ENCODE results near the gene IL17A.

The IL17A gene

DNA sequence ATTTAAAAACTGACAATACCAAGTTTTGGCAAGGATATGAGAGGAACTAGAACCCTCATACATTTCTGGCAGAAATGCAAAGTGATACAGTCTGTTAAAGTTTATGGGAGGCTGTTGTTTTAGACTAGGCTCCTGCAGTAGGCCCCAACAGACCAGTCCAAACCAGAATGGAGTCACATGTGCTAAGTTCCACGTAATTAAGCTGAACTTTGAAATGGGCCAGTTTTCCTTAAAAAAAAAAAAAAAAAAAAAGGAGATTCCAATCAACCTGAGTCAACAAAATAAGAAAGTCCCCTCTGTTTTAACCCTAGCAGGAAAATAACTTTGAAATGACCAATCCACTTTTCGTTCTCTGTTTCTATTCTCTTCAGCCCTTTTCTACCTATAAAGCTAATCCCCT is 31.6 kb downstream of the IL17A start:
- no peak for DNase-seq

DNA sequence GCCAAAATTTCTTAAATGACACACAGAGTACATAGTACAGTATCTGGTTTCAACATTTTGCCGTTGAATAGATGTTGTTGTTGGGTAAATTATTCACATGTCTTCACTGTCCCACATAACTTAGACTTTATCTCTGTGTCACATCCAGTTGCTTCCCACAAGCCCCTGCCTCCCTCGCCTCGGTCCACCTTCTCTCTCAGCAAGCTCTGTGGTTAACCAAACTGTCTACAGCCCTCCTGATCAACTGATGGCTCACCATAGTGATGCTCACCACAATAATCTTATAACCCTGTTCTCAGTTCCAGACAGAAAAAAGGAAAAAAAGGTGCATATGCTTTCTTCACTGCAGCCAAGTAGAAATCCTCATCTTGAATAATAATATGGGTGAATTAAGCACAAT is 35.1 kb downstream of the IL17A start:
- peak; percentile 12 for DNase-seq

GRCh38 chr6:52227495-52227894 is 41.3 kb downstream of the IL17A start:
- DNase-seq: peak; percentile 5

DNA sequence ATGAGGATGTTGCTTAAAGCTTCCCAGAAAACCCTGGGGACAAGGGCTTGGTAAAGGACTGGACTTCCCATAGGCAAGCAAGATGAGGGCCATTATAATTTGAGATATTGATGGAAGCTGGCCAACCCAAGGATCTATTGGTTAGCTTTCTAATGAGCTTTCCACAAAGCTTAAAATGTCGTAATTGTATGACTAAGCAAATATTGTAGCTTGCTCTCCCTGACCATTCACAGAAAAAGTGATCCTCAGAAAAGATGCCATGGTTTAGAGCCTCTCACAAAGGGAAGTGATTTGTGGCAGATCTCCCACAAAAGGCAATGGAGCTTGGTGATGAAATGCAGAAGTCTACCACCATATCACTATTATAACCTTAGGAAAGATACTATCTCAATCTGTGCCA is 44.5 kb downstream of the IL17A start:
- DNase-seq: no peak

GRCh38 chr6:52231406-52232127 is 45.4 kb downstream of the IL17A start:
- no peak for DNase-seq

DNA sequence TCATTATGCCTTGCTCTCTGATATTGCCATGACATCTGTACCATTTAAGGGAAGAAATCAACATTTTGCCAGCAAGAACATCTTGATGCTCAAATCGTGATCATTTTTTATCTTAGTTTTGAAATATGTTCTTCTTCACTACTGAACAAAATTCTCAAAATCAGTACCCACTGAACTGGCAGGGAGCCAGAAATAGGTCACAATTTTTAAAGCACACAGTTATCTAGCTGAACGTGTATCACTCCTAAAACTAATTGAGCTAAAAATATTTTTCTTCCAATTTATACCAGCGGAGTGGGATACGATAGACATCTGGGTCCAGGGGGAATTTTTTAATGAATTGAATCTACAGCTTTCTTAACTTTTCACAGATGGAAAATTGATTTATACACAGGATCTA is 46.8 kb downstream of the IL17A start:
- DNase-seq: no peak

GRCh38 chr6:52233975-52234823 is 48.0 kb downstream of the IL17A start:
- no peak for DNase-seq

All from CD4-positive, alpha-beta T cell treated with Interleukin-17A for 4 hours (primary cell).